ENCODE measurements around the gene ASPDH. TPM values are rescaled to one million over a fixed set of nuclear protein-coding genes. Genes with fewer than 3 reads are reported as not detected.

The ASPDH gene
- not detected for total RNA-seq

GRCh38 chr19:50513746-50514345 is at the start of gene ASPDH:
ASPDH (minus strand) TSS chr19:50513913; CDS start chr19:50513823, 90 bp downstream.
- no peak for DNase-seq (ENCODE audit: low spot score)

GRCh38 chr19:50562996-50563395 is 49.3 kb upstream of the ASPDH start:
- DNase-seq (ENCODE audit: low spot score) = no peak

- DNase-seq (ENCODE audit: low spot score) = no peak
These were observed 48.6 kb upstream of the ASPDH start for GRCh38 chr19:50562329-50562728.

GRCh38 chr19:50559636-50560035 is 45.9 kb upstream of the ASPDH start:
- no peak for DNase-seq (ENCODE audit: low spot score)

GRCh38 chr19:50558449-50558848 is 44.7 kb upstream of the ASPDH start:
- DNase-seq (ENCODE audit: low spot score) = no peak

- no peak for DNase-seq (ENCODE audit: low spot score)
These were observed 44.3 kb upstream of the ASPDH start for GRCh38 chr19:50558039-50558438.

- no peak for DNase-seq (ENCODE audit: low spot score)
These were observed 43.4 kb upstream of the ASPDH start for GRCh38 chr19:50557009-50557613.

- DNase-seq (ENCODE audit: low spot score) = peak; percentile 67
These were observed 42.7 kb upstream of the ASPDH start for GRCh38 chr19:50556282-50557008.

- DNase-seq (ENCODE audit: low spot score) = no peak
These were observed 42.0 kb upstream of the ASPDH start for GRCh38 chr19:50555450-50556281.

- no peak for DNase-seq (ENCODE audit: low spot score)
These were observed 41.3 kb upstream of the ASPDH start for GRCh38 chr19:50555033-50555432.

- DNase-seq (ENCODE audit: low spot score) = no peak
These were observed 40.5 kb upstream of the ASPDH start for GRCh38 chr19:50554212-50554611.

GRCh38 chr19:50553134-50553703 is 39.5 kb upstream of the ASPDH start:
- no peak for DNase-seq (ENCODE audit: low spot score)

- DNase-seq (ENCODE audit: low spot score) = no peak
These were observed 38.8 kb upstream of the ASPDH start for GRCh38 chr19:50552540-50552939.

GRCh38 chr19:50551715-50552187 is 38.0 kb upstream of the ASPDH start:
- DNase-seq (ENCODE audit: low spot score) = no peak

GRCh38 chr19:50551034-50551714 is 37.5 kb upstream of the ASPDH start:
- no peak for DNase-seq (ENCODE audit: low spot score)

GRCh38 chr19:50550594-50550966 is 36.9 kb upstream of the ASPDH start:
- no peak for DNase-seq (ENCODE audit: low spot score)

- no peak for DNase-seq (ENCODE audit: low spot score)
These were observed 36.3 kb upstream of the ASPDH start for GRCh38 chr19:50549927-50550593.

- no peak for DNase-seq (ENCODE audit: low spot score)
These were observed 35.6 kb upstream of the ASPDH start for GRCh38 chr19:50549059-50549926.

GRCh38 chr19:50548191-50549058 is 34.7 kb upstream of the ASPDH start:
- DNase-seq (ENCODE audit: low spot score) = no peak

Measured in ureter (tissue), 1 donor.